Activated CD4-positive, alpha-beta T cell treated with anti-CD3 and anti-CD28 coated beads for 1 hour (primary cell): ENCODE measurements around the gene FLVCR2.
"Not testable (repeated sequence)": the region's sequence is repeated elsewhere in the genome, so short reads cannot be mapped to it uniquely, and the experiment has no call there.

Source experiments
- DNase-seq: peaks from one replicate; pipeline ENCODE4 v3.0.0-alpha.2; 2020

Gene FLVCR2

DNA sequence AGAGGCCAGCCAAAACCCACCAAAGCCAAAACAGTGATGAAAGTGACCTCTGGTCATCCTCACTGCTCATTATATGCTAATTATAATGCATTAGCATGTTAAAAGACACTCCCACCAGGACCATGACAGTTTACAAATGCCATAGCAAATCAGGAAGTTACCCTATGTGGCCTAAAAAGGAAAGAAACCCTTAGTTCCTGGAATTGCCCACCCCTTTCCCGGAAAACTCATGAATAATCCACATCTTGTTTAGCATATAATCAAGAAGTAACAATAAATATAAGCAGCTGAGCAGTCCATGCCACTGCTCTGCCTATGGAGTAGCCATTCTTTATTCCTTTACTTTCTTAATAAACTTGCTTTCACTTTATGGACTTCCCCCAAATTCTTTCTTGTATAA is 21.7 kb downstream of the FLVCR2 start:
- DNase-seq: not testable (repeated sequence)

DNA sequence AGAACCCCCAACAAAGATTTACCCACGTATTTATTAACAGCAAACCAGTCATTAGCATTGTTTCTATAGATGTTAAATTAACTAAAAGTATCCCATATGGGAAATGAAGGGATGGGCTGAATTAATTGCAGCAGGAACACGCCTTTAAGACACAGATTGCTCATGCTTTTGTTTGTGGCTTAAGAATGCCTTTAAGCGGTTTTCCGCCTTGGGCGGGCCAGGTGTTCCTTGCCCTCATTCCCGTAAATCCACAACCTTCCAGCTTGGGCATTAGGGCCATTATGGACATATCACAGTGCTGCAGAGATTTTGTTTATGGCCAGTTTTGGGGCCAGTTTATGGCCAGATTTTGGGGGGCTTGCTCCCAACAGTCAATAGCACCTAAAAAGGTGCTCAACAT is 22.6 kb downstream of the FLVCR2 start:
- not testable (repeated sequence) for DNase-seq

DNA sequence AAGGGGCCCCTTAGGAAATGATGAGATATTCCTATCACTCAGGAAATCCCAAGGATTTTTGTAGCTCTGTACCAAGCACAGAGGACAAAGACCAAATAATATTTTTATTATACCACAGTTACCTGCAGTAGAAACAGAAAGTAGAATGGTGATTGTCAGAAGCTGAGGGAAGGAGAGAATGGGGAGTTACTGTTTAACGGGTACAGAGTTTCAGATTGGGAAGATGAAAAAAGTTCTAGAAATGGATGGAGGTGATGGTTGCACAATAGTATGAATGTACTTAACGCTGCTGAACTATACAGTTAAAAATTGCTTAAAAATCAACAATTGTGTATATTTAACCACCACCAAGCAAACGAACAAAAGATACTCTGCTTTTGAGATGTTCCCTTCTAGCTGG is 24.1 kb downstream of the FLVCR2 start:
- no peak for DNase-seq

DNA sequence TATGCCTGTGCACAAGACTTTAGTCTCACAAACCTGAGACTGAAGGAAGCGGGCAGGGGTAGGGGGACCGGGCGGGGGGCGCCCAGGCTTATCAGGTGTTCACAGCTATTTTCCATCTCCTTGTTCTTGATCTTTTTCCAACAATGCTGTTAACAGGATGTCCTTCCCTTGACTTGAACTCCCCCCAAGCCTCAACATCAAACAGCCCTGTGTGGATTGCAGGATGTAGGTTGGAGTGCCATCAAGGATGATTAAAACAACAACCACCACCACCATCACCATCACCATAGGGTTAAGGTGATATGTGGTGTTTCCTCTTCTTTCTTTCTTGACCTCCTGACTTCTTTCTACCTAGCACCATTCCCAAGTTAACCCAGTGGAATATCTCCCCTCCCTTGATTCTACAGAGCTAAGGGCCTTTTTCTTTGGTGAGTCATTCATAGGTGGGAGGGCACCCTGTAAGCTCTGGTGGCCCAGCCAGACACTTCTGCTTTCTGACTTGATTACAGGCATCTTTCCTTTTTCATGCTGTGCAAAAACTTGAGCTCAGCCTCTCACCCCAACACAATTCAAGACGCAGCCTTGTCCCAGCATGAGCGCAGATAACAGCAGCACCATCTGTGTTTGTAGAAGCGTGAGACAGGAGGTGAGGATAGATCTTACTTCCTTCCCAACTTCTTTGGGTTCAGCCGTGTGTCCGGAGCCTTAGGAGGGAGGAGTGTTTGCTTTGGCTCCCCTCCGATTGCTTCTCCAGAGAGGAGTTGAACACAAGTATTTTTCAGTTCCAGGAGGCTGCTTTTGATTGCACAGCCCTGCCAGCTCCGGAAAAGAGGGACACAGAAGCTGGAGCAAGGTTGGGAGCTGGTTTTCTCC is 26.8 kb downstream of the FLVCR2 start:
- DNase-seq: no peak

DNA sequence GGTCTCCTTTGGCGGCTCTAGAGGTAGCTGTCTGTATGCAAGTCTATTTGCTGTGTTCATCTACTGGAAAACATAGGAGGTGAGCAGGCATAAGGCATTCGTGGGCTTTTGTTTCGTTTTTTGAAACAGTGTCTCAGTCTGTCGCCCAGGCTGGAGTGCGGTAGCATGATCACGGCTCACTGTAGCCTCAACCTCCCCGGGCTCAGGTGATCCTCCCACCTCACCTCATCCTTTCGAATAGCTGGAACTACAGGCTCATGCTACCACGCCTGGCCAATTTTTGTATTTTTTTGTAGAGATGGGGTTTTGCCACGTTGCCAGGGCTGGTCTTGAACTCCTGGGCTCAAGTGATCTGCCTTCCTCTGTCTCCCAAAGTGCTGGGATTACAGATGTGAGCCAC is 27.5 kb downstream of the FLVCR2 start:
- no peak for DNase-seq

DNA sequence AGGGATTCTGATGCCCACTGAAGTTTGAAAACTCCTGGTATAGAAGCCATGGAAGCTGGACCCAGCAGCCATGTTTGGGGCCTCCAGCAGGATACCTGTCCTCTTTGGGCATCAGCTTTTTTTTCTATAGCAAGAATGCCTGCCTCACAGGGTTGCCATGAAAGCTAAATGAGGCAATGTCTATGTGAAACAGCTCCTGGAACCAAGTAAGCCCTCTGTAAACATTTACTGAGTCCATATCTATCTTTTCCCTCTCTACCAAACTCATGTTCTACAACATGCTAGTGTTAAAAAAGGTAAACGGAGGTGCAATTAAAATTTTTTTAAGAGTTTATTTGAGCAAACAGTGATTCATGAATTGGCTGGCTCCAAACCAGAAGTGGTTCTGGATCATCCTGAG is 28.6 kb downstream of the FLVCR2 start:
- DNase-seq: no peak

DNA sequence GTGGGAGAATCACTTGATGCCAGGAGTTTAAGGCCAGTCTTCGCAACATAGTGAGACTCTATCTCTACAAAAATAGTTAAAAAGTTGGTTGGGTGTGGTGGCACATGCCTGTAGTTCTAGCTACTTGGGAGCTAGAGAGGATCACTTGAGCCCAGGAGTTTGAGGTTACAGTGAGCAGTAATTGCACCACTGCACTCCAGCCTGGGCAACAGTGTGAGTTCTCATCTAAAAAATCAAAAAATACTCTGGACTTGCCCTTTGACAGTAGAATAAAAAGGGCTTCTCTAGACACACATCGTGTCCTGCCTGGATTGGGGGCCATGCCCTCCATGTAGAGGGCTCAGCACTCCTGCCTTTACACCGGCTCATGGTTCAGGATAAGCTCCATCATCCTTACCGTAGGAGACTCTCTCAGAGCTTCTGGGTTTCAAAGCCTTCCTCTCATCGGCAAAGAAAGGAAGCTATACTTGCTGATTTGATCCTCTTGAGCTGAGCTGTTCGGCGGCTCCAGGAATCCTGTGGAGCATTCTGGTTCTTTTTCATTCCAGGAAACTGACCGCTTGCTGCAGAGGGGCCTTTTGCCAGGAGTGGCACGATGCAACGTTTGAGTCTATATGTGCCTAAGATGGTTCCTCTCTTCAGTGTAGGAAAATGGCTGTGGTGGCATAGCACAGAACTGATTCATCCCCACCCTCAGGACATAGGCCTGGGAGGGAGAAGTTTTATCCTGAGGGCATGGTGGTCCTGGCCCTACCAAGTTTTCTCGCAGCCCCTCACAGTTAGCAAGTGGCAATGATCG is 29.6 kb downstream of the FLVCR2 start:
- no peak for DNase-seq

DNA sequence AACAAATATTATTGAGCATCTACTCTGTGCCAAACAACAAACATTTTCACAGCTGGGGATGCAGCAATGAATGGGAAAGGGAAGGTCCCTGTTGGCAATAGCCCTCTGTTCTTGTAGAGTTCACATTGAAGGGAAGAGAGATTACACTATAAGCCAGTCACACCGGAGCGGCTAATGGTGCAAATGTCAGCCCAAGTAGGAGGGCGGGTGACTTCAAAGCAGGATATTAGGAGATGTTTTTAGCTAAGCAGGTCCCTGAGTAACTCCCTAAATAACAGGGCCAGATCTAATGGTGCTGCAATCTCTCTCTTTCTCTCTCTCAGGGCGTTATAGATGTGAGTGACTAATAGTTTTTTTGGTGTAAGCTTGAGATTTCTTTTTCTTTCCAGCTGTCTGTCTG is 30.7 kb downstream of the FLVCR2 start:
- DNase-seq: no peak

DNA sequence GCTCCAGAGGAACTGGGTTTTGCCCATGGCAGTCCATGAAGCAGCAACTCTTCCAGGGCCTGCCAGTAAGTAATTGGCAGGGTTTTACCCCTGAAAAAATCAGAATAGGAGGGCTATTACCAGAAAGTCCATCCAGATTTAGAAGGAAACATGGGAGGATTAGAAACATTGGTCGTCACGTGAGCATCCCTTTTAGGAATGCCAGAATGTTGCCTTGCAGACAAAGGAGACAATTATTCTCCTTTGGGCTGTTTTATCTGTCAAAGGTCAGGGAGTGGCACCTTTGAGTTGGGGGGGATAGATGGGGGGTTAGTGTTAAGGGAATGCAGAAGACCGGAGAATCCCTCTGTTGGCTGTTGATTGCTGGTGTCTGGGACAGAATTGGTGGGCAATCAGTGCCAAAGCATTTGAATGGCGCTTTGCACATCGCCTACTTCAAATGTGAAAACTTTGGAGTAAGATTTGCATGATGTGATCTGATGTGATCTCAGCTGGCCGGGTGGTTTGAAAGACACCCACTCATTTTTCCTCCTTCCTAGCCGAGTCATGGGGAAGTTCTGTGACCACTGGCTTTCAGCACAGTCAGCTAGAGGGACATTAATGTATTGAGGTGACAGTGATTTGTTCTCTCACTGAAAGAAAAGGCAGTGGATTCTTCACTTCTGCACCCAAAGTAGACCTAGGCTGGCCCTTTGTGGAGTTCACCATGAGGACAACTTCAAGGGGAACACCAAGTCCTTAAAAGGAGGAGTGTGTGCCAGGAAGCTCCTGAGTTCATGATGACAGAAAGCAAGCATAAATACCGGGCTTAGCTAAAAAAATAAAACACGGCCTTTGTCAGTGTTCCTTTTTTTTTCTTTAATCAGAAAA is 31.4 kb downstream of the FLVCR2 start:
- DNase-seq: no peak

DNA sequence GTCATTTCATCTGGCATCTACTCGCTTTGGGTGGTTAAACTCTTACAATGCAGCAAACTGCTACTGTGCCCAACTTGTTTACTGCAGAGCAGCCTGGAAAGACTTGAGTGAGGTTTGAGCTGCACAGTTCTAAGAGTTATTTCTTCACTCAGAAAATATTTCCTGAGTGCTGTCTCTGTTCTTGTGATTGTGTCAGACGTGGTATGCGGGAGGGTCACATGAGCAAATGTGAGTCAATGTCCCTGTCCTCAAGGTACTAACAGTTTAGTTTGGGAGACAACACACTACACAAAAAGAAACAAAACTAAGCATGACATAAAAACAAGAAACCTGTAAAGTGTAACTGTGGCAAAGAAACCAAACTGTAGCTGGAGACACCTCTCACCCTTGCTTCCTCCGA is 32.4 kb downstream of the FLVCR2 start:
- DNase-seq: no peak

DNA sequence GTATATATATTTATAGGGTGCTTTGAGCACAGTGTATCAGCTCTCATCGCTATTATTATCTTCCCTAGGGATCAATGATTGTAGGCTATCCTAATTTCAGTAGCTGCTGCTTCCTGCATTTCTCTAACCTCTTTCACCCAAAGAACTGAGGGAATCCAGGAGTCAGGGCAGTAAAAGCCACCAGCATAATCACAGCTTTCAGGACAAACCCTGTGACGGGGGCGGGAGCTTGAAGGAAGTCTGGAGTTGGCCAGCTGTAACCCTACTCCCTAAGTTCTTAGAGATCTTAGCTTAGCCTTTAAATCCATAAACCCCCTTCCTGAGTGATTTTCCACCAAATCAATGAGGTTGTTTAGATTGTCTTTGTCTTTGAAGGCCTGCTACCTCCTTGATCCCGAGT is 33.7 kb downstream of the FLVCR2 start:
- no peak for DNase-seq

DNA sequence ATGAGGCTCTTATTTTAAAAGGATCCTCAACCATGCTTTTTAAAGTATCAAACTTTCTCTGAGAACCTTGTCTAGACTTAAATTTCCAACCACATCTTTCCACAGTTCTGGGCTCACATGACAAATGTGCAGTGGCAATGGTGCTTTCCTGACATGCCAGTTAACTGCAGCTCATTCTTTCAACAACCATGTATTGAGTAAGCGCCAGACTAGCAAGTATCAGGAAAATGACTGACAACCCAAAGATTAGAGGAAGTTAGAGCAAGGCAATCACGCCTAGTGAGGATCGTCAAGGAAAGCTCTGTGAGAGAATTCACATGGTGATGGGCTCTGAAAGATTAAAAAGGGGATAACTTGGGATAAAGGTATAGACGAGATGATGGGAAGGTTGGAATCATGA is 35.8 kb downstream of the FLVCR2 start:
- DNase-seq: no peak

DNA sequence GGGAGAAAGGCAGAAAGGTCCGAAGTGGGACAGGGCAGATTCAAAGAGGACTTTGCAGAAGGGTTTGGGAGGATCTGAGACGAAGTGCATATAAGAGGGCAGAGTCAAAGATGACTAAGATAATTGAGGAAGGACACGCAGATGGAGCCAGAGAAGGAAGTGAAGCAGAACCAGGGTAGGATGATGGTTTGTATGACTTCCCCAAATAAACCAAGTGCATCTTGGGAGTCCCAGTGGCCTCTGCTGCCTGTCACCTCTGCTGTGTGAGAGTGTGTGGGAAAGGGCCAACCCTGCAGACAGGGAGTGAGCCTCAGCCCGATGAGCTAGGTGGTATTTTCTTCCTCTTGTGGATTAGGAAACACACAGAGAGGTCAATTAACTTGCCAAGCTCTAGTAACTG is 36.8 kb downstream of the FLVCR2 start:
- no peak for DNase-seq

DNA sequence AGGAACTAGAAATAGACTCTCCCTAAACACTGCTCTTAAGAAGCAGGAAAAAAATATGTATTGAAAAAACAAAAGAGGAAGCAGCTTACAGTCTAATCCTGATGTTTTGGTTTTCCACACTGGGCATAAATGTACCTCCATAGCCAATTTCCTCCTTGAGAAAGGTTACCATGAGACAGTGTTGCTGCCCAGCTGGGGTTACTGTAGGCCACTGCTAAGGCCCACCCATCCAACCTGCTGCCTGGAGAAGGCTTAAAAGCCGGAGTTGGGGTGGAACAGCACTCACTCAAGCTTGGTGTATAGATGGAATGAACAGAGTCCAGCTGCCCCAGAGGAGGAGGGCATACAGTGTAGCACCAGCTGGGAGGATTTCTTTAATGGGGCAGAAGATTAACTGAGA is 41.1 kb downstream of the FLVCR2 start:
- no peak for DNase-seq

DNA sequence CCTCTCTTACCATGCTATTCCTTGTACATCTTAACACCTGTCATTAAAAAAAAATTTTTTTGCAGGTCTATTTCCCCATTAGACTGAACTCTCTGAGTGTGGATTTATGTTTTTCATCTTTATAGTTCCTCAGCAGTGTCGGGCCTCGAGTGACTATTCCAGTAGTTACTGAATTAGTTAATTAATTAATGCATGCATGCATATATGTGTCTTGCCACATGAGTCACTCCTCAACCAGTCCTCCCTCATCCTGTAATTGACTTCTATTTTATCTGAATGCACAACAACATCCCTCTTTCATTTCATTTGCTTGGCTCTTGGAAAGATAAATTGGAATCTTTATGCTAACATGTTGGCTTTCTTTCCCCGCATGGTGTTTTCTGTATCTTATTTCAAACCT is 46.6 kb downstream of the FLVCR2 start:
- no peak for DNase-seq

DNA sequence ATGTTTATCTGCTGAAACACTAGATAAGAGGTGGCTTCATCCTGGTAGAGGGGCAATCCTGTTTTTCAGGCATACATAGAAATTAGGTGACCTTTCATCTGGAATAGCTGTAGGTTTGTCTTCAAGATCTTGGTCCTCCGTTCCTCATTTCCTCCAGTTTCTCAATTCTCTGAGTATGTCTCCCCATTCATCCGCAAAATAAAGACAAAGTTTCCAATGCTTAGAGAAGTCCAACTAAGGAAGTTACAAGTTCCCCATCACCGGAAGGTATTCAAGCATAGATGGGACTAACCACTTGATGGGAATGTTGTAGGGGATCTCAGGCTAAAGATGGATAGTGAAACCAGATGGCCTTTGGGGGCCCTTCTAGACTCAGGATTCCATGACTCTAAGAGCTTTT is 48.0 kb downstream of the FLVCR2 start:
- DNase-seq: no peak

DNA sequence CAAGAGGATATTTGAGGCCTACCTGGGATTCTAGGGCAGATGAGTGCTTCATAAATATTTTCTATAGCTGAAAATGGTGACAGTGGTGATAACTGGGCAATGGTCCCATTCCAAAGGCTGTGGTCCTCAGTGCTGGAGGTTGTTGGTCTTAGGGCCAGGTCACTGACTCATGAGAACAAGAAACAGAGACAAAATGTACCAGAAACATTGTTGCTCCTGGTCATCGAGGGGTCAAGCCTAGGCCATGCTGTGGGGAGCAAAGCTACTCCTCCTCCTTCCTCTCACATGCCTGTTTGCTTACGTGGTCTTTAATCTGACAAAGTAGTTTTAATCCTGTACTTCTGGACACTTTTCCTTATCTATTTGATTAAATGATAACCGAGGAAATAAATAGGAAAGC is 48.4 kb downstream of the FLVCR2 start:
- DNase-seq: no peak

DNA sequence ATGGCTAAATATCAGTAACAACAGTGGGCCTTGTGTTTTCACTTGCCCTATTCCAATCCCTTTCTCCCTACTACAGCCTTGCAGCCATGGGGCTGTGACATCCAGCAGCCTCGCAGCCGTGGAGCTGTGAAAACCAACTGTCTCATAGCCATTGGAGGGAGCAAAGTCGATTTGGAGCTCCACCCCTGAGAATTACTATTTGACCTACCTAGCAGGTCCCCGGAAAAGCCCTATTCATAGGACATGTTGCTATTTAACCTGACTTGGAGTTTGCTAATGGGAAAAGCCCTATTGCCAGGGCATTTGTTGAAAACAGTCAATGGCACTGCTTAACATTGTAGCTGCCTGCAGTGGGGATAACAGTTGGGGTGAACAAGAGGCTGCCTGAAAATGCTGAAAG is 49.0 kb downstream of the FLVCR2 start:
- DNase-seq: no peak

DNA sequence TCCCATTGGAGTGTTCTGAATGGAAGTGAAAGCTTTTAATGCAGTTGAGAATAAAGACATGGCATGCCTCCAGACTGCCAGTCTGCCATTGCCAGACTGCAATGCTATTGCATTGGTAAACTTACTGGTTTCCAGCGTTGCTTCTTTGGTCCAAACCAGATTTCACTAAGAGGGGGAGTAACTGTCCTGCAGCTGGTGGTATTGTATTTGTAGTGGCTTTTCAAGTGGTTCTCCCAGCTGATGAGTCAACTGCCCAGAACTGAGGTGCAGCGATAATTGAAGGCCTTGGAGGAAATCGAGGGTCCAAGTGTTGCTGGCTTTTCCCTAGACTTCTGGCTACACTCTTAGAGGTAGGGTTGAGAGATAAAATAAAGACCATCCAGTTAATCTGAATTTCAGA is 50.4 kb downstream of the FLVCR2 start:
- DNase-seq: no peak

DNA sequence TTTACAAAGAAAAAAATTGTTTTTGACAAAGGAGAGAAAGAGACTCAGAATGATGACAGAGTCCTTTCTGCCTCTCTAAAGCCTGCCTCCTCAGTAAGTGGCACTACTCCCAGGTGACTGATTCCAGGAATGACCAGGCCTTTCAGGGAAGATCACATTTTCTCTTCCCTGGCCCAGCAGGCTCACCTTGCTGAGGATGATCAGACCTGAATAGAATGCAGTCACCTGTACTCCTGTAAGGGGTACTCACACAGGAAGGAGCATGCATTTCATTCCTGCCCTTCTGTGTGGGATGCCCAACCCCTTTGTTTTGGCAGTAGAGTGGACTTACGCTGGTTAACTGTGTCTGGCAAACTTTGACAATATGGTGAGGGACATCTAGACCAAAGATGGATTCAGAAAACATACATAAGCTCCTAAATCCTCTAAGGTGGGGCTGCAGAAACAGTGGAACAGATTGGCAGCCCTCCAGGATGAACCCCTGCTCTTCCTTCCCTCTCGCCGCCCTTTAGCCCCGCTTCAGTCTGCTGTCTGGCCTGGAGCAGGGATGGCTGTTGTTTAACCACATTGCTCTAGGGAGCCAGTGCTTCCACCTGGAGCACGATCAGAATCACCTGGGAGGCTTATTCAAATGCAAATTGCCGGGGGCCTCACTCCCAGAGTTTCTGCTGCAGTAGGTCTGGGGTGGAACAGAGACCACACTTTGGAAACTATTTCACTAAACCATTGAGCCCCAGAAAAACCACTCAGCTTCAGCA is 52.5 kb downstream of the FLVCR2 start:
- DNase-seq: no peak

DNA sequence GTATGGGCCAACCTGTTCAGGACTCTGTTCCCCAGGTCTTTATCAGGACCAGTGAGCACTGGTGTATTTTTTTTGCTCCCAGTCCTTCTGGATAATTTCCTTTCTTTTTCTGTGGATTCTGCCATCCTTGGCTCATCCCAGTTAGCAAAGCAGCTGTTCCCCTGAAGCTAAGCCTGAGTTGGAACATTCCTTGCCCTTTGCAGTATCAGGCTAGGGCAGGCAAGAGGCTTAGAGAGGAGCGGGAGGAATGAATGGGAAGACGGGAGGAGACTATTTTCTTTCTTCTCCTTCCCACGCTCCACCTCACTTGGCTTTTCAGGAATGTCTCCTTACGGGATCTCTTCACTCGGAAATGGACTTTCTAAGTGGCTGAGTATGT is 53.0 kb downstream of the FLVCR2 start:
- no peak for DNase-seq

DNA sequence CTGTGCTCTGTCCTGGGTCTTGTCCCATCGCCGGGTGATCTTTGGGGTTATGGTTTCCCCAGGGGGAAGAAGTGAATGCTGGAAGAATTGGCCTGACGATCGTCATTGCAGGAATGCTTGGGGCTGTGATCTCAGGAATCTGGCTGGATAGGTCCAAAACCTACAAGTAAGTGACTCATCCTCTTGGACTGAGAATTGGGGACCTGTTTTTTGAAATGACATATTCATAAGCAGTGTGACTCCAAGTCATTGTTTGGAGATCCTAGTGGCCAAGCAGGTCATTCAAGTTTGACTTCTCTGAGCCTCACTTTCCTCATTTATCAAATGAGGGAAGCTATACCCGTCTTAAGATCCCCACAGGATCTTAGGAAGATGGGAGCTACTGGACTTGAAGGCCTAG is 56.4 kb downstream of the FLVCR2 start:
- no peak for DNase-seq
